A172 (cell line): Measurements from ENCODE around the gene VMP1. TPM values are rescaled to one million over a fixed set of nuclear protein-coding genes. Genes with fewer than 3 reads are reported as not detected.
"Not testable (repeated sequence)": the region's sequence is repeated elsewhere in the genome, so short reads cannot be mapped to it uniquely, and the experiment has no call there.

Source experiments
- DNase-seq: peaks from one replicate; pipeline ENCODE4 v3.0.0-alpha.2; 2015; ENCODE audit warnings: low spot score
- total RNA-seq: library from RNA; depleted of rRNA; stranded (reverse); fragments of >200 nt; shearing (Covaris generic); gene quantifications from 2 replicates; pipeline ENCODE4 v1.2.3, GENCODE V29; 2014

The VMP1 gene
- total RNA-seq, 1 experiment from 2014 or later: 392 TPM

GRCh38 chr17:59777033-59777432, 69.6 kb downstream of the VMP1 start:
- DNase-seq: no peak

- DNase-seq: no peak
Measured at GRCh38 chr17:59778996-59779395, 71.5 kb downstream of the VMP1 start.

GRCh38 chr17:59779521-59779920, 72.1 kb downstream of the VMP1 start:
- DNase-seq: no peak

- DNase-seq: not testable (repeated sequence)
Measured at GRCh38 chr17:59780548-59780947, 73.1 kb downstream of the VMP1 start.

DNA sequence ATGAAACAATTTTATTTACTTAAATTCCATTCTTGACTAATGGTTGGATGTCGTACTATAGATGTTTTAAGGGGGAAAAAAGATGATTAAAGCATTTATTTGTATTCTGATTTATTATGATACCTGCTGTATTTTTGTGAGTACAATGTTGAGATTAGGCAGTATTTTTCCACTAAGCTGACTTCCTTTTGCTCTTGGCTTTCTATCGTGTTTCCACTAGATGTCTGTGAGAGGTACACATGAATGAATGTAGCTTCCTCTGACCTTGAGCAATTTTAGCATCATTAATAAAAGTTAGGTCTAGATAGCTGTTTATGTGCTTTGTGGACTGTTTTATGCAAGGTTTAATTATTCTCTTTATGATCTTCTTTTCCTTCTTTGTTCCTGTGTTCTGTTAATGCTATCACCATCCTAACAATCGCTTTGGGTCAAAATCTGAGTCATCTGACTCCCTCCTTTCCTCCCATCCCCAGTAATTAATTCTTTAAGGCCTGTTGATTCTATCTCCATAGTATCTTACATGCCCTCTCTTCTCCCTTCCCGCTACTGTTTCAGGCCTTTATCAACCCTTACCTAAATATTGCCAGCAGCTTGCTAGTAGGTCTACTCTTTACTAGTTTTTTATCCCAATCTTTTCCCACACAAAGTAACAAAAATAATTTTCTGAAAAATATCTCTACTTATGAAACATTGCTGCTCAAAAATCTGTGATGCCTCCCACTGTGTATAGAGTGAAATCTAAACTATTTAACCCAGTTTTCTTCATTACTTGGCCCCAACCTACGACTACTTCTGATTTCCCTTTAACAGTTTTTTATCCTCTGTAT, 76.0 kb downstream of the VMP1 start:
- DNase-seq: peak; percentile 81

DNA sequence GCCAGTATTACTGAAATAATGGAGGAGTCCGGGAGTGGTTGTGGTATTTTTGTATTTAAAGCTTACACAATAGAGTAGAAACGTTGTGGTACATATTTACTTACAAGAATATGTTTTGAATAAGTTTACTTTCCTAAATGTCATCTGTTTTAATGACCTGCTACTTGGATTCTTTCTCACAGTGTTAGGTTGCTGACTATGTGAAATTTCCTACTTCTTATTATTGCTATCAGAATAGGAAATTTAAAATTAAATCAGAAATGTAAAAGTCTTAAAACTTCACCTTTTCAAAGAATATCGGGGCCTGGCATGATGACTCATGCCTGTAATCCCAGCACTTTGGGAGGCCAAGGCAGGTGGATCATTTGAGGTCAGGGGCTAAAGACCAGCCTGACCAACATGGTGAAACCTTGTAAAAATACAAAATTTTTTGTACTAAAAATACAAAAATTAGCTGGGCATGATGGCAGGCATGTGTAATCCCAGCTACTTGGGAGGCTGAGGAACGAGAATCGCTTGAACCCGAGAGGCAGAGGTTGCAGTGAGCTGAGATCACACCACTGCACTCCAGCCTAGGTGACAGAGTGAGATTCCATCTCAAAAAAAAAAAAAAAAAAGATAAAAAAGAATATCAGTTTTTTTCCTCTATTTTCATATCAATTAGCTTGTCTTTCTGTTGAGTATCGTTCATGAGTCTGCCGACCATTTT, 77.8 kb downstream of the VMP1 start:
- DNase-seq: peak; percentile 40

- no peak for DNase-seq
Measured at GRCh38 chr17:59786213-59786535, 78.7 kb downstream of the VMP1 start.

DNA sequence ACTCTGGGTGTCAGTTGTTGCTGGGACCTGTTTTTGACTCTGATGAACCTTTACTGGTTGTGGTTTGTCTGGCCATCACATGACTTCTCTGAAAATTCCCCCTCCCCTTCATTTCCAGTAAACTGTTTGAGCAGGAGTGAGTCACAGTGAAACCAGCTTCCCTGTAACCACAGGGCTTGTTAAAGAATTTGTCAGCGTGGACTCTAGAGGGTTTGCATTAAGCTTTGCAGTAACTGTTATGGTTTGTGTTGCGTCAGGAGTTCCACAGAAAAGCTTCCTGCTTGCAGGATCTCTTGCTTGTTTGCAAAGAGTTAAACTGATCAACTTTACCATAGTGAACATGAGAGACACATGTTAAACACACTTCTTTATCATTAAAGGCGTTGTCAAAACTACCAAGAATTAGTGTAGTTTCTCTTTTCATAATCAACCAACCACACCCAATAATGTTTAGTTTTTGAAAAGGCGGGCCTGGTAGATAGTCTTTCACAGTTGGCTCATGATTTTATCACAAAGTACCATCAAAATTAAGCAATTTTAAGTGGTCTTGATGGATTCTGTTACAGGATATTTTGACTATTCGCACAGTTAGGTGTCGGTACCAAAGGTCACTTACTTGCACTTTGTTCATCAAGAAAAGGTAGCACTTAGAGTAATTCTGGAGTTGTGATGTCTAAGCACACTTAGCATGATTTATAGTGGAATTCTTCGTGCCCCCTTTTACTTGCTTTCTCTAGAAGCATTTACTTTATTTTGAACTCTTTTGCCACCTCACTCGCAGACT, 79.3 kb downstream of the VMP1 start:
- peak; percentile 99 for DNase-seq

DNA sequence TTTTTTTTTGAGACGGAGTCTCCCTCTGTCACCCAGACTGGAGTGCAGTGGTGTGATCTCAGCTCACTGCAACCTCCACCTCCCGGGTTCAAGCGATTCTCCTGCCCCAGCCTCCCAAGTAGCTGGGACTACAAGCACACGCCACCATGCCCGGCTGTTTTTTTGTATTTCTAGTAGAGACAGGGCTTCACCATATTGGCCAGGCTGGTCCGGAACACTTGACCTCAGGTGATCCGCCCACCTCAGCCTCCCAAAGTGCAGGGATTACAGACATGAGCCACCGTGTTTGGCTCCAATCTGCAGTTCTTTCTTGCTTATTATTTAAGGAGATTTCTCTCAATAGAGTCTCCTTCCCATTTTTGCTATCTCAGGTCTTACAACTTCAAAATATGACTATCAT, 82.4 kb downstream of the VMP1 start:
- DNase-seq: not testable (repeated sequence)

GRCh38 chr17:59790418-59790817, 83.0 kb downstream of the VMP1 start:
- DNase-seq: not testable (repeated sequence)

- no peak for DNase-seq
Measured at GRCh38 chr17:59790910-59791309, 83.5 kb downstream of the VMP1 start.

DNA sequence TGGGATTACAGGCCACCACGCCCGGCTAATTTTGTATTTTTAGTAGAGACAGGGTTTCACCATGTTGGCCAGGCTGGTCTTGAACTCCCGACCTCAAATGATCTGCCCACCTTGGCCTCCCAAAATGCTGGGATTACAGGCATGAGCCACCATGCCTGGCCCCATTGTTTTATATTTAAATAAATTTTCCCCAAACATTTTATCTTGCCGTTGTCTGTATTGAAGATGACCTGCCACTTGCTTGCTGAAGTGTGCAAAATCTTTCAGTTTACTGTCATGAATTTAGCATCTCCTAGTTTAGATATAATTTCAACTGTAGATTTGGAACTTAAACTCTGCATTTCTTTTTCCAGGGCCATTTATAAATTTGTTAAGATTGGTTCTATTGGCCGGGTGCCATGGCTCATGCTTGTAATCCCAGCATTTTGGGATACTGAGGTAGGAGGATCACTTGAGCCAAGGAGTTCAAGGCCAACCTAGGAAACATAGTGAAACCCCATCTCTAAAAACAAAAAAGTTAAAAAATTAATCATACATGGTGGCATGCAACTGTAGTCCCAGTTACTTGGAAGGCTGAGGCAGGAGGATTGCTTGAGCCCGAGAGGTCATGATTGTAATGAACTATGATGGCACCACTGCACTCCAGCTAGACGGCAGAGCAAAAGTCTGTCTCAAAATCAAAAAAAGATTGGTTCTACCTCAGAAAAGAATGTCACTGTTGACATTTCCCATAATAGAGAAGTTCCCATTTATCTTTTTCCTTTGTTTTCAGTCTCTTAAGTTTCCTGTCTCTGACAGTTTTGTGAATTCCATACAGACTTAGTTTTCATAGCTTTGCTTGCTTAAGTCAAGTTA, 84.4 kb downstream of the VMP1 start:
- peak; percentile 68 for DNase-seq

DNA sequence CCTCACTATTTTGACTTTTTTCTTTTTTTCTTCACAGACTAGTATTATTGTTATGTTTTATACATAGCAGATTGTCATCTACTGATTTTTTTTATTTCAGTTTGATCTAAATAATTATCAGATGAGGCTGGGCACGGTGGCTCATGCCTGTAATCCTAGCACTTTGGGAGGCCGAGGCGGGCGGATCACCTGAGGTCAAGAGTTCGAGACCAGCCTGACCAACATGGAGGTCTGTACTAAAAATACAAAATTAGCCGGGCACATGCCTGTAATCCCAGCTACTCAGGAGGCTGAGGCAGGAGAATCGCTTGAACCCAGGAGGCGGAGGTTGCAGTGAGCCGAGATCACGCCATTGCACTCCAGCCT, 85.0 kb downstream of the VMP1 start:
- not testable (repeated sequence) for DNase-seq

- no peak for DNase-seq
Measured at GRCh38 chr17:59793205-59793604, 85.8 kb downstream of the VMP1 start.

- DNase-seq: no peak
Measured at GRCh38 chr17:59796138-59796537, 88.7 kb downstream of the VMP1 start.

GRCh38 chr17:59796785-59797205, 89.3 kb downstream of the VMP1 start:
- DNase-seq: no peak

DNA sequence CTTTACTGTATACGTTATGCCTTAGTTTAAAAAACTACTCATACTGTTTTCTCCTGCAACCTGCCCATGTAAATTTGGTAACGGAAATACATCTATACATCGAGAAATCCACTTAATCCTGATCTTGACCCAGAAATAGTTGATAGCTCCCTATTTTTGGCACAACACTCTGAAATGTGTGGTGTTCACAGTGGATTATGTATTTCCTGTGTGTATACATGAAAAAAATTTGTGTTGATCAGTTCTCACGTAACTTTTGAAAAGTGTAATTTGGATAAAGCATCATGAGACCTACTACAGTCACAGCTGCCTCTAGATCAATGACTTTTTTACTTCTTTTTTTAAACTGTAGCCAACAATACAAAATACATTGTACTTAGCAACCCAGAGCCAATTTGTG, 90.7 kb downstream of the VMP1 start:
- no peak for DNase-seq

- DNase-seq: peak; percentile 73
Measured at GRCh38 chr17:59800530-59800942, 93.1 kb downstream of the VMP1 start.

- DNase-seq: no peak
Measured at GRCh38 chr17:59802160-59802559, 94.7 kb downstream of the VMP1 start.

GRCh38 chr17:59804901-59805465, 97.5 kb downstream of the VMP1 start:
- peak; percentile 72 for DNase-seq

- DNase-seq: not testable (repeated sequence)
Measured at GRCh38 chr17:59806322-59806721, 98.9 kb downstream of the VMP1 start.
